Liver (tissue), 2 donors: ENCODE measurements around the gene TTC4.
"Not testable (repeated sequence)": the region's sequence is repeated elsewhere in the genome, so short reads cannot be mapped to it uniquely, and the experiment has no call there.

Experiments
- EGR1 ChIP-seq, 2 donors: IDR thresholded peaks; 2 replicates each; pipeline ENCODE4 v1.6.1; 2016 to 2018; ENCODE audit warnings: antibody characterized with exemption in 2 of 2, low read depth in 2 of 2
- RAD21 ChIP-seq, 2 donors: IDR thresholded peaks; 2 replicates each; pipeline ENCODE4 v1.6.1; 2016; ENCODE audit warnings: antibody characterized with exemption in 2 of 2, mild to moderate bottlenecking in 2 of 2
- REST ChIP-seq: IDR thresholded peaks from 2 replicates; pipeline ENCODE4 v1.6.1; 2016; ENCODE audit warnings: antibody characterized with exemption, mild to moderate bottlenecking
- donor health status: healthy.

- TF ChIP-seq RAD21 (IDR thresholded peaks at IDR 0.05); REST; EGR1 (IDR thresholded peaks at IDR 0.05; ENCODE audit: low read depth in 2 of 2): not testable (repeated sequence)
Measured at GRCh38 chr1:54775828-54776721, 60.4 kb downstream of the TTC4 start.
